ENCODE data around the gene SLC9A9. TPM values are rescaled to one million over a fixed set of nuclear protein-coding genes. Genes with fewer than 3 reads are reported as not detected.
"Not testable (repeated sequence)": the region's sequence is repeated elsewhere in the genome, so short reads cannot be mapped to it uniquely, and the experiment has no call there.

Gene SLC9A9
- total and polyA plus RNA-seq, 10 of the 15 experiments (the other 5 are each of a cell fraction or from before 2014, with no cell fraction given), result 3.5 to 14.2 (median 9.3) TPM

DNA sequence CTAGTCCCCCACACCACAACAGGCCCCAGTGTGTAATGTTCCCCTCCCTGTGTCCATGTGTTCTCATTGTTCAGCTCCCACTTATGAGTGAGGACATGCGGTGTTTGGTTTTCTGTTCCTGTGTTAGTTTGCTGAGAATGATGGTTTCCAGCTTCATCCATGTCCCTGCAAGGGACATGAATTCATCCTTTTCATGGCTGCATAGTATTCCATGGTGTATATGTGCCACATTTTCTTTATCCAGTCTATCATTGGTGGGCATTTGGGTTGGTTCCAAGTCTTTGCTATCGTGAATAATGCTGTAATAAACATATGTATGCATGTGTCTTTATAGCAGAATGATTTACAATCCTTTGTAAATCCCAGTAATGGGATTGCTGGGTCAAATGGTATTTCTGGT is 152.9 kb downstream of the SLC9A9 start:
- H3K27me3 ChIP-seq (replicated peaks in 1 of 2; ENCODE audit: control insufficient read depth in 2 of 2, insufficient read depth in 2 of 2, low read length in 1 of 2); SMC1A ChIA-PET (ENCODE audit: uncharacterized antibody, unreplicated experiment); FAIRE-seq; H4K20me1 ChIP-seq (ENCODE audit: control insufficient read depth, insufficient read depth); BruUV-seq (replicated peaks); H3K4me1 ChIP-seq (ENCODE audit: control insufficient read depth, insufficient read depth, low read length); H2AFZ ChIP-seq (ENCODE audit: control insufficient read depth, low read depth, low read length); H3K36me3 ChIP-seq (ENCODE audit: control insufficient read depth in 2 of 2, insufficient read depth in 2 of 2, low read length in 1 of 2); H3K9ac ChIP-seq (ENCODE audit: control insufficient read depth, insufficient read depth, low read length); ATAC-seq; H3K4me3 ChIP-seq; intact Hi-C loops (cut with micrococcal nuclease; ENCODE audit: unreplicated experiment); DNase-seq (ENCODE audit: low read depth, low spot score); H3K9me3 ChIP-seq (replicated peaks; ENCODE audit: control insufficient read depth, insufficient read depth, low read length); CTCF ChIA-PET; H3K4me2 ChIP-seq (ENCODE audit: control insufficient read depth, insufficient read depth); RAD21 ChIA-PET (ENCODE audit: unreplicated experiment); H3K27ac ChIP-seq (ENCODE audit: control insufficient read depth, insufficient read depth); H3K79me2 ChIP-seq (ENCODE audit: control insufficient read depth, insufficient read depth, low read length); in situ Hi-C loops (cut with MboI): not testable (repeated sequence)
- 49% methylated on average over 2 of the region's 2 CpGs for WGBS (ENCODE audit: insufficient coverage, insufficient replicate concordance, low lambda C conversion rate, missing lambda C conversion rate)
- POLR2A ChIA-PET, result interaction anchor here (0.6 kb wide), 1 partner anchor 16 kb away, joined by 3 read pairs; no protein-coding TSS in a partner anchor

DNA sequence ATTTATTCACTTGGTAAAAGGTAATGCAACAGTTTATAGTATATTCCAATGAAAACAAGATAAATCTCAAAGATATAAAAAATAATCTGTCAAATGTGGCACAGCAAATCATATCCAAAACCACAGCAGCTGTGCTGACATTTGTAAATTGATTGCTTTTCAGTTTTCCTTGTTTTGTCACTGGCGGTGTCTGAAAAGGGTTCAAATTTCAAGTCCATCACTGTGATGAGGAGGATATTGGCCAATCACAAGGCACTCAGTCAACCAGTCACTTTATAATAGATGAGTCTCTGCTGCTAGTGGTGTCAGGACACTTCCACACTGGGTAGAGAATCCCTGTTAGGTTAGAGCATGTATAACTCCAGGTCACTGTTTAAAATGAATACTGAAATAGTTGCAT is 154.8 kb downstream of the SLC9A9 start:
- 89% methylated on average over 1 of the region's 1 CpG for WGBS (ENCODE audit: insufficient coverage, insufficient replicate concordance, low lambda C conversion rate, missing lambda C conversion rate)

More for the DNA sequence above, 154.8 kb downstream of the SLC9A9 start:
- H3K27ac ChIP-seq (ENCODE audit: control insufficient read depth, insufficient read depth), result no peak overlapping the region
- in situ Hi-C loops (cut with MboI), result no loop called here
- ChIA-PET RAD21 (ENCODE audit: unreplicated experiment) (no interaction called here), SMC1A (ENCODE audit: uncharacterized antibody, unreplicated experiment) (no interaction called here), POLR2A (no interaction called here), CTCF (no interaction called here)
- H3K27me3 ChIP-seq (replicated peaks in 1 of 2; ENCODE audit: control insufficient read depth in 2 of 2, insufficient read depth in 2 of 2, low read length in 1 of 2), result no peaks in the 10 kb centered on the region
- no peaks in the 10 kb centered on the region for H3K36me3 ChIP-seq (ENCODE audit: control insufficient read depth in 2 of 2, insufficient read depth in 2 of 2, low read length in 1 of 2)
- H4K20me1 ChIP-seq (ENCODE audit: control insufficient read depth, insufficient read depth), result no peaks in the 10 kb centered on the region
- no peak overlapping the region for H2AFZ ChIP-seq (ENCODE audit: control insufficient read depth, low read depth, low read length)
- no TSS peak for BruUV-seq (replicated peaks)
- intact Hi-C loops (cut with micrococcal nuclease; ENCODE audit: unreplicated experiment), result no loop called here
- no peak for DNase-seq (ENCODE audit: low read depth, low spot score)
- H3K9ac ChIP-seq (ENCODE audit: control insufficient read depth, insufficient read depth, low read length), result no peak overlapping the region
- no peak for ATAC-seq
- no peak for TF ChIP-seq MTA3 (IDR thresholded peaks at IDR 0.05; ENCODE audit: borderline replicate concordance, low read length)
- no peak overlapping the region for H3K4me2 ChIP-seq (ENCODE audit: control insufficient read depth, insufficient read depth)
- no peaks in the 10 kb centered on the region for H3K4me1 ChIP-seq (ENCODE audit: control insufficient read depth, insufficient read depth, low read length)
- H3K79me2 ChIP-seq (ENCODE audit: control insufficient read depth, insufficient read depth, low read length), result no peaks in the 10 kb centered on the region
- H3K9me3 ChIP-seq (replicated peaks; ENCODE audit: control insufficient read depth, insufficient read depth, low read length), result no peaks in the 10 kb centered on the region
- FAIRE-seq, result no peak
- no peak overlapping the region for H3K4me3 ChIP-seq
